Smooth muscle cell of the brain vasculature (primary cell): ENCODE data around the gene OSTM1.

ENCODE experiments used
- DNase-seq: peaks from one replicate; pipeline ENCODE4 v3.0.0-alpha.2; 2012; ENCODE audit warnings: low read depth, low spot score

The OSTM1 gene

GRCh38 chr6:108074359-108075144 is at the start of gene OSTM1:
TSS of gene OSTM1 (minus strand) at chr6:108074741. CDS start at chr6:108074651, 90 bp downstream.
- no peak for DNase-seq

DNA sequence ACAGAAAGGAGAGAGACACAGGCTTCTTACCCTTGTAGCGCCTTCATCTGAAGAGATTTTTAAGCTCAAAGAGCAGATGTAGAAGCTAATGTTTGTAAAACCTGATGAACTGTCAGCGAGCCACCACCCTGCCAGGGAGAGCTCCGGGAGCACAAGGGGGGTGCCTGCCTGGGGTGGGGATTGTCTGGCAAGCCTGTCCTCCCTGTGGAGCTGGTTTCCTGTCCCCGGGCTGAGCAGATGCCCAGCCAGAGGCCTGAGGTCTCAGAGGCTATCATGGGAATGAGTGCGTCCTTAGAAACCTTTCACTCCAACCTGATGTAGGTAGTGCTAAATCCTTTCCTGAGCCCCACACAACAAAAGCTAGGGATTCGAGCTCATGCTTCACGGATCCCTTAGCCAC is 49.4 kb upstream of the OSTM1 start:
- no peak for DNase-seq

DNA sequence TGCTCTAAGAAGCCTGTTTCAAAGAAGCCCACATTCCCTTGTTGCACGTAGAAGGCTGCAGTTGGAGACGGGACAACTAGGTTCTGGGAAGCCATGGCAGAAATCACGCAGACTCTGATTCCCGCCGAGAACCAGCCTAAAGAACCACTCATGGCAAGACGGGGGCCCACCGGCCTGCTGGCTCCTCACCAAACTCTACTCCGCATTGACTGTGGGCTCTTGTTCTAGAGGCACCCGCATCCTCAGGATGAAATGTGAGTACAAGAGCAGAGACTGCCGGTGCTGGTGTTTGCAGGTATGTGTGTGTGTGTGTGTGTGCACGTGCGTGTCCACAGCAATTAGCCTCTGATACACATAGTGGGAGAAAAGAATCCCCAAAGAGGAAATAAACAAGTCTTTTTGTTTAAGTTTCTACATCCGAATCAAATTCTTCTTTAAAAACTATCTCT is 49.0 kb upstream of the OSTM1 start:
- no peak for DNase-seq

GRCh38 chr6:108121612-108122011 is 47.1 kb upstream of the OSTM1 start:
- no peak for DNase-seq

- no peak for DNase-seq
These were observed 45.8 kb upstream of the OSTM1 start for GRCh38 chr6:108120311-108120710.

- no peak for DNase-seq
These were observed 45.2 kb upstream of the OSTM1 start for GRCh38 chr6:108119769-108120141.

DNA sequence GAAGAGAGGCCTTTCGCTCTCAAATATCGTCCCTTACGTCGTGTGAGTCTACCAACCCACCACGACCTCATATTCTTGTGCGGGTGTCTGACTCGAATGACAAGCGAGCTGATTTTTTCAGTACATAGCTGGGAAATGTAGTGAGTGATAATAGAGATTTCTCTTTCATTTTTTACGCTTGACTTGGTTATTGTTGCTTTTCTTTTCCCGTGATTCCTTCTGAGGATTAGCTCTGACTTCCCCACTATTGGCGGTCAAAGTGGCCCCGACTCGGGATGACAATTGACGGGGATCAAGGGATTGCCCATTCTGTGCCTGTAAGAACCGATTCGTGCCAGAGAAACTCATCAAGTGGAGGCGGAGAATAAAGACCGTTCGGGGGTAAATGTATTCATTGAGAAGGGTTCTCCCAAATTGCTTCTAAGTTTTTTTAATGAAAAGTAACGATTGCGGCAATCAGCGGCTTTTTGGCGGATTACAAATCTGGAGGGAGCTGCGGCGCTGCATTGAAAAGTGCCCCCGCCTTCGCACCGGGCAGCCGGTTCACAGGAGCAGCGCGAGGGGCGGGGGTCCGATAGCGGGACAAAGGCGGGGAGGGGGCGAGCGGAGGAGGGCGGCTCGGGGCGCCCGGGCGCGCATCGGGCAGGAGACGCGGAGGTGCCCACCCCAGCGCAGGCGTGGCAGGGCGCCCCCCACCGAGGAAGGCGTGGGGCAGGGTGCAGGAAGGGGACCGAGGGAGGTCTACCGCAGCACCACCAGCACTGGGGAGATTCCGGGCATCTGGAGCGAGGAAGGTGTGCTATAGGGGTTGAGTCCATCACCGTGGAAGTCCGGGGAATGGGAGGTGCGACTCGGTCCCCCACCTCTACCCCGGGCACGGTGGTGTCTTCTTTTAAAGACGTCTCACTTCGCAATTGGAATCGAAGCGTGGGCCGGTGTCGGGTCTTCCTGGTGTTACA is 44.5 kb upstream of the OSTM1 start:
- no peak for DNase-seq

- DNase-seq = no peak
These were observed 43.8 kb upstream of the OSTM1 start for GRCh38 chr6:108118359-108118724.

GRCh38 chr6:108117427-108118358 is 43.2 kb upstream of the OSTM1 start:
- no peak for DNase-seq

- no peak for DNase-seq
These were observed 42.2 kb upstream of the OSTM1 start for GRCh38 chr6:108116546-108117426.

- DNase-seq = no peak
These were observed 41.1 kb upstream of the OSTM1 start for GRCh38 chr6:108115598-108116058.

GRCh38 chr6:108114841-108115597 is 40.5 kb upstream of the OSTM1 start:
- DNase-seq = no peak

DNA sequence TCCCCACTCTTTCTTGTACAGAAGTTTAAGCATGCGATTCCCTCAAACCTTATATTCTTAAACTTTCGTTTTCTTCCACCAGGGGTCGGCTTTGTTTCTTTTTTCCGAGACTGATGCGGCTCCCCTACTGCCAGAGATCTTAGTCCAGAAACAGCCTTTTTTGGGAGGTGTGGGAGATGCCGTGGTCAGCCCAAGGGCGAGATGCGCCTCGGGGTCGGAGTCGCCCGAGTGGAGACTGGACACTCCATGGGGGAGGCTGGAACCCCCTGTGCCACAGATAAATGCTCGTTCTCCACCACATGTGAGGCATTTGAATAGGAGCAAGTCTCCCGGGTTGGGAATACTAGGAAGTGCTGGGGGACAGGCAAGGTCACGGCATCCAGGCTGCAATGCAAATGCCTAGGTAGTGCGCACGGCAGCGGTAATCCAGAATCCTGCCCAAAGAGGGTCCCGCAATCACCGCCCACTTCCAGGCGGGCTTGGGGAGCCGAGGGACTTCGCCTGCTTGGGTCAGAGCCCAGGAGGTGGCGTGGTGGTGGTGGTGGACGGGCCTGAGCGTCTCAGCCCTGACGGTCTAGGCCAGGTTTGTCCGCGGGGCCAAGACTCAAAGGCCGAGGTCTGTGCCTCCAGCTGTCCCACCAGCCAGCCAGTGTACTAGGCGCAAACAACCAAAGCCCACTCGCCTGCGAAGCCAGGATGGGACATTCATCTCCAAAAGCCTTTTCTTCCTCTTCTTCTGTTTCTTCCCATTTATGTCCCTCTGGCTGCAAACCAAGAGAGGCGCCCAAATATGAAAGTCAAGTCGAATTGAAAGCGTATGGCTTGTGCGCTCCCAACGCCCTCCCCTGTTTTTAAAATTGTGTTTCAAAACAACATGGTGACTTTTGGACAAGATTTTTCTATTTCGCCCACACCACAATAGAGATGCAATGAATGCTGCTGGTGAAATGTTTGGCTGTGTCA is 39.3 kb upstream of the OSTM1 start:
- DNase-seq = no peak

- no peak for DNase-seq
These were observed 33.8 kb upstream of the OSTM1 start for GRCh38 chr6:108108374-108108773.

DNA sequence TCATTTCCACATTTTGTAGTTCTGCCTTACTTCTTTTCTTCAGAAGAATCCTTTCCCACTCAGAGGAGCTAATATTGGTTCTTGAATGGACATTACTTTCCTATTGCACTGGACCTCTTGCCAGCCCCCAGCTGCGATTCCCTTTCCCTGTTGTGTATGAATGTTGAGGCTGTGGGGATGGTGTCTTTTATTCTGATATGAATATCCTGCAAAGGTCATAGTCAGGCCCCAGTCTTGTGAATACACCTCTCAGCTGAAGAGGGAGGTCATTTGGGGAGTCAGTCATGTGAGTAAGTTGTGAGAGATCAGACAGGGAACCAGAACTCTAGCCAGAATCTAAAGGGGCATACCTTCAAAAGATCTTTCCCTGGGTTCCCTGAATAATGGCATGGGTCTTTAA is 32.6 kb upstream of the OSTM1 start:
- no peak for DNase-seq

DNA sequence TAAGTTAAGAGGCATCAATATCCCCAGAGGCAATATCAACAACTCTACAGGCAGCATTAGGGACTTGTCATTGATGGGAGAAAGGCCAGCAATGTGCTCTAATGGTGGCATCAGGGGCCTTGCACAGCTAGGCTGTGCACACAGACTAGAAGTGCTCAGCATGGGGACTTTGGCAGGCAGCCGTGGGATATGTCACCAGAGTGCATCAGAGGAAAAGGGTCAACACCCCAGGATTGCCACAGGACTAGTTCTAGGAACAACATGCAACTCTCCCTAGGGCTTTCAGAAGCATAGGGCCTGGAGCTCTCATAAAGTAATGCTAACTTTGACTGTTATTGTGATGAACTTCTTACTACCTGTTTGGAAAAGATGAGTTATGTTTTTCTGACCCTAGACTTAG is 32.2 kb upstream of the OSTM1 start:
- no peak for DNase-seq

- no peak for DNase-seq
These were observed 31.7 kb upstream of the OSTM1 start for GRCh38 chr6:108106261-108106660.

DNA sequence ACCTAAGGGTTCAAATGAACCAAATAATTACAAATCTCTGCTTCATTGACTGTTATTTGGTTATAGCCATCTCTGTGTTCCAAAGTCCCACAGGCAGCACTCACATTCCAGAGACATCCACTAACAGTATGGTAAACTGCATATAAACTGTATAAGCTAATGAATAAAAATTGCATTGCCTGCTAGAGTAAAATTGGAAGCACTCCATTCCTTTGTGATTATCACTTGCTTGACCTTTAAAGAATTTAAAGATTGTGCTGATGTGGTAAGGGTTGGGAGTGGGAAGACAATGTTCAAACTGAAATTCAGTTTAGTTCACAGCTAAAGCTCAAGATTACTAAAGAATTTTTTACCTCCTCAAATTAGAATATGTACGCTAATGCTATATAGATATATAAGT is 31.0 kb upstream of the OSTM1 start:
- no peak for DNase-seq

DNA sequence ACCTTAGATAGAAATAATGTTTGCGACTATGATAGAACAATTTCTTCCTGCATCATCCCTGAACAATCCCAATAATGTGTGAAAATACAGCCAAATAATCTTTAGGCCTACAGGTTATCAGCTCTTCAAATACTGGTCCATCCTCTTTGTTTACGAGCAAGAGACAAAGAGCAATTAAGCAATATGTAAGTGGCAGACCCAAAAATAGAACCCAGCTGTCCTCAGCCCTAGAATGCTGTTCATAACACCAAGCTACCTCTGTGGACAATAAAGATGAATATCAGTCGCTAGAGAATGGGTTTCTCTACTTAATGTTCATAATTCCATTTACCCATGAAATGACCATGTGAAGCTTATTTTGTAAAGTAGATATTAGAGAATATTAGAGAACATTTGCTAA is 28.4 kb upstream of the OSTM1 start:
- no peak for DNase-seq
